ENCODE measurements around the gene RGS11. TPM values are rescaled to one million over a fixed set of nuclear protein-coding genes. Genes with fewer than 3 reads are reported as not detected.
"Not testable (repeated sequence)": the region's sequence is repeated elsewhere in the genome, so short reads cannot be mapped to it uniquely, and the experiment has no call there.

Gene RGS11
- polyA plus RNA-seq, 4 donors: 0.76 to 3.7 (median 2.4) TPM

DNA sequence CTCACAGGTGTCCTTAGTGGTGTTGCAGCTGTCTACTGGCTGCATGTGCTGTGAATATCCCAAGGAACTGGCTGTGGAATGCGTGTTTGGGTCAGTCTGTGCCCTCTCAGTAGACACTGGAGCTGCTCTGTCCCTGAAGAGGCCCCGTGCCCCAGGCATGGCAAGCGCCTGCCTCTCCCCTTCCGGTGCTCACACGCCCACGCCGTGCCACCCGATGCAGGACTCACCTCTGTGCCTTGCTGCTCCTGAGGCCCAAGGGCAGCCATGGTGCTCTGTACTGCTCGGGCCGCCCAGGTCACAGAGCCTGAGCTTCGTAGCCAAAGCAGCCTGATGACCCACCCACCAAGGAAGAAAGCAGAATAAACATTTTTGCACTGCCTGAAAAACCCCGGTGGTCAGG lies 10.0 kb downstream of the RGS11 start:
- no peak for DNase-seq (ENCODE audit: low read depth in 4 of 4, low spot score in 3 of 4)

DNA sequence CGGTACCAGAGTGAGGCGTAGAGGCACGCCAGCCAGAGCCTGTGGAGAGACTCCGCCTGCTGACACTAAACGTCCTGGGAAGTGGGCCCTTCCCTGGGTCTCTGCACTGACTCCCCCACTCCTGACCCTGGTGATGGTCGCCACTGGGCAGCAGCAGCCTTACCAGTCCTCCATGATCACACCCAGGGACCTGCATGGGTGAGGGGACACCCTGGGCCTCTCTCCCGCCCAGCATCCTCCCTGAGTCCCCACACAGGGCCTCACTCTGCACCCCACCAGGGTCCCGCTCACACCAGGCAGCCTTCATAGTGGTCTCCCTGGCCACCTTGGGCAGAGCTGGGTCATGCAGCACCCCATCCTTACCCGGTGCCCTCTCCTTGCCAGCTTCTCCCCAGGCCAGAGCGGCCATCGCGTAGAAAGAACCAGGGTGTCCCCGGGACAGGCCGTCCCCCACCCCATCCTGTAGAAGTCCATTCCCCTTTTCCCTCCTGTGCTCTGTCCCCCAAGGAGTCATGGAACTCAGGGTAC lies 10.7 kb downstream of the RGS11 start:
- no peak for DNase-seq (ENCODE audit: low read depth in 4 of 4, low spot score in 3 of 4)

DNA sequence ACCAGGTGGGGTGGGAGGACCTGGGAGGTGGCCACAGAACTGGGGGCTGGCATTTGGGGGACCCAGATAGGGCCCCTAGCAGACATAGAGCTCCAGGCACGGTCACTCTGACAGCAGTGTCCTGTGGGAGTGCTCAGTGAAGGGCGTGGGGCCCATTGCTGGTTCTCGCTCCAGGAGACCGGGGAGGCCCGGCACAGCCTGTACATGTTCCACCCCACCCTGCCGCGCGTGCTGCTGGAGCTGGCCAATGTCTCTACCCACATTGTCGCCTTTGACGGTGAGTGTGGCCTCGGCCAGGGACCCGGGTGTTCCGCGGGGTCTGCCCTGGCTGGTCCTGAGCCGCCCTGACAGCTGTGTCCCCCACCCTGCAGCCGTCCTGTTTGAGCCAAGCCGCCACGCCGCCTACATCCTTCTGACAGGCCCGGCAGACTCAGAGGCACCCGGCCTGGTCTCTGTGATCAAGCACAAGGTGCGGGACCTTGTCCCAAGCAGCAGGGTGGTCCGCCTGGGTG lies 11.2 kb downstream of the RGS11 start:
- DNase-seq (ENCODE audit: low read depth in 4 of 4, low spot score in 3 of 4): no peak

DNA sequence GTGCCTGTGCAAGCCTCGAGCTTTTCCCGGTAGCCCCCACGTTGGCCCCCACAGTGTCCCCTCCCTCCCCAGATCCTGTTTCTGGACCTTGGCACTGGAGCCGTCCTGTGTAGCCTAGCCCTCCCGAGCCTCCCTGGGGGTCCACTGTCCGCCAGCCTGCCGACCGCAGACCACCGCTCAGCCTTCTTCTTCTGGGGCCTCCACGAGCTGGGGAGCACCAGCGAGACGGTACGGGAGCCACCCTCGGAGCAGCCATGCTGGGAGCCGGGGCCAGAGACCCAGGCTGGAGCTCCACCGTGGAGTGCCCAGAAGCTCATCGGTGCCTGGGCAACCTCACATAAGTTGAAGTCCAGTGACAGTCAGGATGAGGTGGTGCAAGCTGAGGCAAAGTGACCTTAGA lies 11.8 kb downstream of the RGS11 start:
- no peak for DNase-seq (ENCODE audit: low read depth in 4 of 4, low spot score in 3 of 4)

DNA sequence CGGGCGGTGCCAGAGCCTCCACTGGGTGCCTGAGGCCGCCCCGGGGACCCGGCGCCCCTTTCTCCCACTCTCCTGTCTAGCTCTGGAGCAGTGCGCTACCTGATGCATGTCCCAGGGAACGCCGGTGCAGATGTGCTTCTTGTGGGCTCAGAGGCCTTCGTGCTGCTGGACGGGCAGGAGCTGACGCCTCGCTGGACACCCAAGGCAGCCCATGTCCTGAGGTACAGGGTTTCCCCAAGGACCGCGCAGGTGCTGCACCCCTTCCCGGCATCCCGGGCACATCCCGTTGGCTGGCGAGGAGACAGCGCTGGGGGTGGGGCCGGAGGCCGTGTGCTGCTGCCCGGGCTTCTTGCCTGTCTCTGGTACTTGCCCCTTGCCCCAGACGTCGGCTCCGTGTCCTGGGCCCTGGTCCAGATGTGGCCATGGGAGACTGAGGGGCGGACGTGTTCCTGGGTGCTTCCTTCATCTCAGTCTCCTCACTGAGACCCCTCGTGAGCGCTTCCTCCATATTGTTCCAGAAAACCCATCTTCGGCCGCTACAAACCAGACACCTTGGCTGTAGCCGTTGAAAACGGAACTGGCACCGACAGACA lies 12.5 kb downstream of the RGS11 start:
- no peak for DNase-seq (ENCODE audit: low read depth in 4 of 4, low spot score in 3 of 4)

DNA sequence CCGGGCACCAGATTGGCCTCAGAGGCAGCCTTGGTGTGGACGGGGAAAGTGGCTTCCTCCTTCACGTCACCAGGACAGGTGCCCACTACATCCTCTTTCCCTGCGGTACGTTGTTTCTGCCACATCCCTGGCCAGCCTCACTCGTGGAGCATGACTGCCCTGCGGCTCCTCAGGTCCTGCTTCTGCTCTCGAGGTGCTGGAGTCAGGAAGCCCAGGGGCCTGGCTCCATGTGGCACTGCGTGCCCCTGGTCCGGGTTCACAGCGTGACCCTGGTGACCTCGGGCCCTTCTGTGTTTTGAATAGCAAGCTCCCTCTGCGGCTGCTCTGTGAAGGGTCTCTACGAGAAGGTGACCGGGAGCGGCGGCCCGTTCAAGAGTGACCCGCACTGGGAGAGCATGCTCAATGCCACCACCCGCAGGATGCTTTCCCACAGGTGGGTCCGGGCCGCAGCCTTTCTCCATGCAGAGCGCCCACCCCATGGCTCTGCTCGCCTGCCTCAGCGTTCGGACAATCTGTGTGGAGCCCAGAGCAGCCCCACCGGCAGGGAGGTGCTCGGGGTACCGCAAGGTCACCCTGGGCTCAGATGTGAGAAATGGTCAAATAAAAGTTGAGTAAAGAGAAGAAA lies 13.5 kb downstream of the RGS11 start:
- DNase-seq (ENCODE audit: low read depth in 4 of 4, low spot score in 3 of 4): no peak

DNA sequence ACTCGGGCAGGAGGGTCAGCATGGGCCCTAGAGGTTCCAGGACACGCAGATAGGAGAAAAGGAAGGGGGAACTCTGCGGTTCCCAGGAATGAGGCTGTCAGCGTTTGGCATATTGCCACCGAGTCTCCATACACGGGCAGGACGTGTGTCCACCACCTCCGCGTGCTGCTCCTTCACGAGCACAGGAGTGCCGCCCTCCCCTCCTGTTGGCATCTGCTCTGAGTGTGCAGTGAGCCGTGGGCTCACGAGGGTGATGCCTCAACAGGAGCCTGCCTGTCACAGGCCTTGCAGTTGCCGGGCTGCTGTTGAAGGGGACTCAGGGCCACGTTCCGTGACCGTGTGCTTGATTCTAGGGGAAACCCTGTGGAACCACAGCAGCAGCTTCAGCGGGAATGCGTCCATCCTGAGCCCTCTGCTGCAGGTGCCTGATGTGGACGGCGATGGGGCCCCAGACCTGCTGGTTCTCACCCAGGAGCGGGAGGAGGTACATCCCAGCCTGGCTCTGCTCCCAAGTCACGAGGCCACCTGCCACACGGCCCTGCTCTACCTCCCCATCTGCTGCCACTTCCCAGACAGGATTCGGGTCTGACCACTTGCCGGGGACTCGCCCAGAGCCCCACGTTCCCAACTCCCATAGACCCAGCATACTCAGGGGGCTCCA lies 14.6 kb downstream of the RGS11 start:
- no peak for DNase-seq (ENCODE audit: low read depth in 4 of 4, low spot score in 3 of 4)

DNA sequence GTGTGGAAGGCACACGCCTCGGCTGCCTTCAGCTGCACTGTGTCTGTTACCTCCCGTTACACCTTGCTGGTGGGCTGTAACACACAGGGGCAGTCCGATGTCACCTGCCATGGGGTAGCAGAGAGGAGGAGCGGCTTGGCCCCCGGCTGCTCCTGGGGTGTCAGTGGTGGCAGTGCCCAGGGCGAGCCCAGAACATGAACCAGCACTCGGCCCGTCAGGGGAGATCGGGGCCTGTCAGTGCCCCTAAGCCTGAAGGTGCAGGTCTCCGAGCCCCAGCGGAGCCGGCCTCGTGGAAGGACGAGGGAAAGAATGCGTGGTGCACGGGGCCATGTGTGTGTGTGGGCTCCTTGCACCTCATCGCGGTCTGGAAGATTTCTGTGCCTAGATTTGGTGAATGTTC lies 15.4 kb downstream of the RGS11 start:
- no peak for DNase-seq (ENCODE audit: low read depth in 4 of 4, low spot score in 3 of 4)

DNA sequence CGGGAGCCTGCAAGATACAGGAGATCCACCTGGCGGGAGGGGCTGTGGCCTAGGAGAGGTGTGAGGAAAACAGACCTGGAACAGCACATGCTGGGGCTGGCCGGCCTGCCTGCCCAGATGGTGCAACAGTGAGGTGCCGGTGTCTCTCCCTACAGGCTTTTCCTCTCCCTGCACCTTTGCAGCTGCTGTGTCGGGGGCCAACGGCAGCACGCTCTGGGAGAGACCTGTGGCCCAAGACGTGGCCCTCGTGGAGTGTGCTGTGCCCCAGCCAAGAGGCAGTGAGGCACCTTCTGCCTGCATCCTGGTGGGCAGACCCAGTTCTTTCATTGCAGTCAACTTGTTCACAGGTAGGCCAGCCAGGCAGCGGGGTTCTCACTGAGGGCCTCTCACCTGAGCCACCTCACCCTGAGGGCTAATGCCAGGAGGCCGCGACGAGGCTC lies 15.9 kb downstream of the RGS11 start:
- DNase-seq (ENCODE audit: low read depth in 4 of 4, low spot score in 3 of 4): no peak

DNA sequence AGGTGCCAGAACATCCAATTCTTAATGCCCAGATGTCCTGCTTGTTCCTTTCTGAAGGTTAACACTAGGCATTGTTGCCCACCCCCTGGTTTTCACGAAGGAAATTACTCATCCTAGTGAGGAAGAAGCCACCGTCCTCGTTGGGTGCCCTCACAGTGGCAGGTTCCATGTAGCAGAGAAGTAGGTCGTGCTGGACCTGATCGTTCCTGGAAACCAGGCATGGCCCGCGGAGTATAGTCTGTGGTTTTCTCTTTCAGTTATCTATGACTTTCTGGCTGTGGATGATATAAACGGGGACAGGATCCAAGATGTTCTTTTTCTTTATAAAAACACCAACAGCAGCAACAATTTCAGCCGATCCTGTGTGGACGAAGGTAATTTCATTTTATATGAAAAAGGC lies 16.5 kb downstream of the RGS11 start:
- no peak for DNase-seq (ENCODE audit: low read depth in 4 of 4, low spot score in 3 of 4)

DNA sequence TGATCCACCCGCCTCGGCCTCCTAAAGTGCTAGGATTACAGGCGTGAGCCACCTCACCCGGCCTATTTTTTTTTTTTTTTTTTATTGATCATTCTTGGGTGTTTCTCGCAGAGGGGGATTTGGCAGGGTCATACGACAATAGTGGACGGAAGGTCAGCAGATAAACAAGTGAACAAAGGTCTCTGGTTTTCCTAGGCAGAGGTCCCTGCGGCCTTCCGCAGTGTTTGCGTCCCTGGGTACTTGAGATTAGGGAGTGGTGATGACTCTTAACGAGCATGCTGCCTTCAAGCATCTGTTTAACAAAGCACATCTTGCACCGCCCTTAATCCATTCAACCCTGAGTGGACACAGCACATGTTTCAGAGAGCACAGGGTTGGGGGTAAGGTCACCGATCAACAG lies 17.7 kb downstream of the RGS11 start:
- not testable (repeated sequence) for DNase-seq (ENCODE audit: low read depth in 4 of 4, low spot score in 3 of 4)

DNA sequence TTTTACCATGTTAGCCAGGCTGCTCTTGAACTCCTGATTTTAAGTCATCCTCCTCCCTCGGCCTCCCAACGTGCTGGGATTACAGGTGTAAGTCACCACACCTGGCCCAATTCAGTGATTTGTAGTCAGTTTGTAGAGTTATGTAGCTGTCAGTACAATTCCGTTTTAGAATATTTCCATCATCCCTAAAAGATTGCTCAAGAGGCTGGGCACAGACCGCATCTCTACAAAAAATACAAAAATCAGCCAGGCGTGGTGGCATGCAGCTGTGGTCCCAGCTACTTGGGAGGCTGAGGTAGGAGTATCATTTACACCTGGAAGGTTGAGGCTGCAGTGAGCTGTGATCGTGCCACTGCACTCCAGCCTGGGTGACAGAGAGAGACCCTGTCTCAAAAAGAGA lies 20.6 kb downstream of the RGS11 start:
- DNase-seq (ENCODE audit: low read depth in 4 of 4, low spot score in 3 of 4): no peak

DNA sequence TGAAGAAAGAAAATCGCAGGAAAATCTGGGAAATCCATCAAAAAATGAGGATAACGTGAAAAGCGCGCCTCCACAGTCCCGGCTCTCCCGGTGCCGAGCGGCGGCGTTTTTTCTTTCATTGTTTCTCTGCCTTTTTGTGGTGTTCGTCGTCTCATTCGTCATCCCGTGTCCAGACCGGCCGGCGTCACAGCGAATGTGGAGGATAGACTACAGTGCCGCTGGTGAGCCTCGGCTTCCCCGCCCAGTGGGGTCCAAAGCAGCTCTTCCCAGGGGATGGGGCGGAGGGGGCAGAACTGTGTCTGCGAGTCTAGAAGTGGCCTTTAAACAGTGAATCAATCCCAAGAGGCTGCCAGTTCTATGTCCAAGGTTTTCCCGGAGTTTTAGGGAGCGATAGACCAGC lies 21.3 kb downstream of the RGS11 start:
- no peak for DNase-seq (ENCODE audit: low read depth in 4 of 4, low spot score in 3 of 4)

DNA sequence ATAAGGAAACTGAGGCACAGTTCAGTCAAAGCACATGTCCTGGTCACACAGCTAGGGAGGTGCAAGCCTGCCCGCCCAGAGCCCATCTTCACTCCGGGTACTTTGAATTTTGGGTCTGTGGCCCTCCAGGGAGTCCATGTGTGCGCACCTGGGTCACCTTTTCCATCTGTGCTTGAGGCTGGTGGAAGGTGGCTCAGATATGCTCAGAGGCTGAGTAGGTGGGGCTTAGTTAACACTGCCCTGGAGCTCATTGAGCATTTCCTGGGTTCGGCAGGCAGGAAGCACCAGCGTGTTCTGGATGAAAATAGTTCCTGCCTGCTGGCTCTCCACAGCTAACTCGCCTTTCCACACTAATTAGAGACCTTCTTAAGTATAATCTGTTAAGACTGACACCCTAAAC lies 21.9 kb downstream of the RGS11 start:
- DNase-seq (ENCODE audit: low read depth in 4 of 4, low spot score in 3 of 4): no peak

DNA sequence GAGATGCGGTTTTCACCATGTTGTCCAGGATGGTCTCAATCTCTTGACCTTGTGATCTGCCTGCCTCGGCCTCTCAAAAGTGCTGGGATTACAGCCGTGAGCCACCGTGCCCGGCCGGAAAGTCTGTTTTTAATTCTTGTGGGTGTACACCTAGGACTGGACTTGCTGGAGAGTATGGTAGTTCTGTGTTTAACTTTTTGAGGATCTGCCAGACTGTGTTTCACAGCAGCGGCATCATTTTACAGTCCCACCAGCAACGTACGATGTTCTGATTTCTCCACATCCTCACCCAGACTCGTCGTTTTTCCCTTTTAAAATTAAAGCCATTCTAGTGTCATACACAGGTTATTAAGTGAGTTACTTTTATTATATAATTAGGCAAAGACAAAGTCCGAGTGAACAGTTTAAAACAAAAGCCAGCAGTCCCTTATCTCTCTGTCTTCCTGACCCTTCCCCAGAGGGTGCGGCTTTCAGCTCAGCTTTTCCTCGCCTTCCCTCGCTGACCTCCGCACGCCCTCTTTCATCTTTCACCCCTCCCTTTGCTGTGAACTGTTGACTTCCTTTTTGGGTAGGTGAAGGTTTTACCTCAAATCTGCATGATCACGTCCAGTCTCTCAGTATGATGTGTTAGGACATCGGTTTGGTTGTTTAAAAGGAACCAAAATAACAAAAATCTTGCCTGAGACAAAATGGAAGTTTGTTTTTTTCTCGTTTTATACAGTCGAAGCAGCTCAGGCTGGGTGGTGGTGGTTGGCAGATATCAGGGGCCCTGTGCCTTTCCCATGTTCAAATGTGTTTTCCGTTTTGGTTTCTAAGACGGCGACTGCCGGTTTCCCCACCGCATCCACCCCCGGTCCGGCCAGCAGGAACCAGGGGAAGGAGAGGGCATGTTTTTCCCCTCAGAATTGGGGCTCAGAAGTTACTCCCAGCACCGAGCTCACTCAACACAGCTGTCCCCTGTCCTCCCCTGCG lies 23.1 kb downstream of the RGS11 start:
- DNase-seq (ENCODE audit: low read depth in 4 of 4, low spot score in 3 of 4): no peak

DNA sequence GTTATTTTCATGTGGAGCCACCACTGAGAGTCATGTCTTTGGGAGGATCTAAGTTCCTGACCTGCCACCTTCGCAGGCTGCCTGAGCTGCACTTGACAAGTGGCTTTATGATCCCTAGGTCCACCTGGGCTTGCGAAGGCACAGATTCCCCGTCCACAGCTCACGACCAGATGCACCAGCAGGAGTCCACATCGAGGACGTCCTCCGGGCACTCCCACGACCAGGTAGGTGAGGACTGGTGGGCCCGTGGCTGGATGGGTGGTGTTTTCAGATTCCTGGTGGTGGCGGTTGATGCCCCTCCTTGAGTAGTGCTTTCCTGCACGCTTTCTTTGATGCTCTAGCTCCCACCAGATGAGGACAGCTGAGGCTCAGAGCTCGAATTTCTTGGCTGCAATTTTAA lies 26.3 kb downstream of the RGS11 start:
- DNase-seq (ENCODE audit: low read depth in 4 of 4, low spot score in 3 of 4): no peak

DNA sequence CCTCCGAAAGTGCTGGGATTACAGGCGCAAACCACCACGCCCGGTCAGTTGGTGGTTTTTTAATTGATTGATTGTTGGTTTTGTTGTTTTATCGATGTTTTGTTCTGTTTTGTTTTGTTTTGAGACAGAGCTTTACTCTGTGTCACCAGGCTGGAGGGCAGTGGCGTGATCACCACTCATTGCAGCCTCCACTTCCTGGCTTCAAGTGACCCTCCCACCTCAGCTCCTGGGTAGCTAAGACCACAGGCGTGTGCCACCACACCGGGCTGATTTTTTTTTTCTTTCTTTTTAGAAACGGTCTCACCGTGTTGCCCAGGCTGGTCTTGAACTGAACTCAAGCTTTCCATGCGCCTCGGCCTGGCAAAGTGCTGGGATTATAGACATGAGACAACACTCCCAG lies 28.7 kb downstream of the RGS11 start:
- DNase-seq (ENCODE audit: low read depth in 4 of 4, low spot score in 3 of 4): no peak

DNA sequence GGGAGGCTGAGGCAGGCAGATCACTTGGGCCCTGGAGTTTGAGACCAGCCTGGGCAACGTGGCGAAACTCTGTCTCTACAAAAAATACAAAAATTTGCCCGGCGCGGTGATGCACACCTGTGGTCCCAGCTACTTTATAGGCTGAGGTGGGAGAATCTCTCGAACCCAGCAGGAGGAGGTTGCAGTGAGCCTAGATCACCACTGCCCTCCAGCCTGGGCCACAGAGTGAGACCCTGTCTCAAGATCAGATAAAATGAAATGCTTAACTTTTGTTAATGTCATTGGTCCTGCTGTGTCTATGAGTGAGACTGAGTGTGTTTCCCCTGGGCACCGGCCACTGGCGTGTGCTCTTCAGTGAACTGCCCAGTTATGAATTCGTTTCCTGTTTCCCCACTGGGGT lies 30.6 kb downstream of the RGS11 start:
- DNase-seq (ENCODE audit: low read depth in 4 of 4, low spot score in 3 of 4): no peak

DNA sequence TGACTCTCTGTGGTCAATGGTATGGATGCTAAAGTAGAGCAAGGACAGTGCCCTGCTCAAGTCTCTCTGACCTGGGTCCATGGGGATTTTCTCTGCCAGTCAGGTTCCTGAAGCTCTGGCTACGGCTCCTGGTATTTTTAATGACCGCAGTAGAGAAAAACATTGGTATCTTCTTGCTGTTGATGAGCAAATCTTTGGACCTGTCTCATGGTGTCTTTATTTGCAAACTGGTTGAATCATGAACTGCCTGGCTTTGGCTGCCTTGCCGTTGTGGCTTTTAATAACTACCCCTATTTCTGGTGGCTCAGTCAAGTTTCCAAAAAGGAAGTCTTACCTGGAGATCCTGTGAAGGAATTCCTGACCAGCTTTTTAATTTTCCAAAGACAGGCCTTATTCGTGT lies 32.4 kb downstream of the RGS11 start:
- no peak for DNase-seq (ENCODE audit: low read depth in 4 of 4, low spot score in 3 of 4)

DNA sequence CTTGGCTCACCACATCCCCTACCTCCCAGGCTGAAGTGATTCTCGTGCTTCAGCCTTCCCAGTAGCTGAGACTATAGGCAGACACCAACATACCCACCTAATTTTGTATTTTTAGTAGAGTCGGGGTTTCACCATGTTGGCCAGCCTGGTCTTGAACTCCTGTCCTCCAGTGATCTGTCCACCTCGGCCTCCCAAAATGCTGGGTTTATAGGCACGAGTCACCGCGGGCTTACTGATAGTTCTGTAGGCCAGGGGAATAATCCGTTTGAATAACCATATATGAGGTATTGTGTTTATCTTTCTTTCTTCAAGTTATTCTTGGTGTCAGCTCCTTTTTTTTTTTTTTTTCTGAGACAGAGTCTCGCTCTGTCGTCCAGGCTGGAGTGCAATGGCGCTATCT lies 33.5 kb downstream of the RGS11 start:
- DNase-seq (ENCODE audit: low read depth in 4 of 4, low spot score in 3 of 4): no peak

DNA sequence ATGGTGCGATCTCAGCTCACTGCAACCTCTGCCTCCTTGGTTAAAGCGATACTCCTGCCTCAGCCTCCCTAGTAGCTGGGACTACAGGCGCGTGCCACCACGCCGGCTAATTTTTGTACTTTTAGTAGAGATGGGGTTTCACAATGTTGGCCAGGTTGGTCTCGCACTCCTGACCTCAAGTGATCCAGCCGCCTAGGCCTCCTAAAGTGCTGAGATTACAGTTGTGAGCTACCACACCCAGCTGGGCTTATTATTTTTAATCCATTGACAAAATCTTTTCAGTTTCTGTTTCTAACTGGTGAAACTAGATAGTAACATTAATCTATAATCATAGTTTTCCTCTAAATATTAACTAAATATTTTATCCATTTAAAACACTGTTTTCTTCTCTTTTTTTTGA lies 35.2 kb downstream of the RGS11 start:
- DNase-seq (ENCODE audit: low read depth in 4 of 4, low spot score in 3 of 4): no peak
